OCI-LY3 (cell line): Measurements from ENCODE around the gene CBR1.

ENCODE experiments used
- EZH2phosphoT487 ChIP-seq: fragments of 200-600 bp; shearing (Covaris generic); IDR thresholded peaks from 2 replicates; pipeline ENCODE4 v1.6.1; 2018; ENCODE audit warnings: antibody characterized with exemption, mixed run types, low read depth
- TF ChIP-seq, protein P1 (sequence below): fragments of 200-600, 300-600 bp; sonication (generic); IDR thresholded peaks from 2 replicates; pipeline ENCODE4 v1.5.1; 2014; ENCODE audit warnings: antibody characterized with exemption, low read length, low read depth

GRCh38 chr21:36040389-36040788, 29.4 kb upstream of the CBR1 start:
- TF ChIP-seq, protein P1, sequence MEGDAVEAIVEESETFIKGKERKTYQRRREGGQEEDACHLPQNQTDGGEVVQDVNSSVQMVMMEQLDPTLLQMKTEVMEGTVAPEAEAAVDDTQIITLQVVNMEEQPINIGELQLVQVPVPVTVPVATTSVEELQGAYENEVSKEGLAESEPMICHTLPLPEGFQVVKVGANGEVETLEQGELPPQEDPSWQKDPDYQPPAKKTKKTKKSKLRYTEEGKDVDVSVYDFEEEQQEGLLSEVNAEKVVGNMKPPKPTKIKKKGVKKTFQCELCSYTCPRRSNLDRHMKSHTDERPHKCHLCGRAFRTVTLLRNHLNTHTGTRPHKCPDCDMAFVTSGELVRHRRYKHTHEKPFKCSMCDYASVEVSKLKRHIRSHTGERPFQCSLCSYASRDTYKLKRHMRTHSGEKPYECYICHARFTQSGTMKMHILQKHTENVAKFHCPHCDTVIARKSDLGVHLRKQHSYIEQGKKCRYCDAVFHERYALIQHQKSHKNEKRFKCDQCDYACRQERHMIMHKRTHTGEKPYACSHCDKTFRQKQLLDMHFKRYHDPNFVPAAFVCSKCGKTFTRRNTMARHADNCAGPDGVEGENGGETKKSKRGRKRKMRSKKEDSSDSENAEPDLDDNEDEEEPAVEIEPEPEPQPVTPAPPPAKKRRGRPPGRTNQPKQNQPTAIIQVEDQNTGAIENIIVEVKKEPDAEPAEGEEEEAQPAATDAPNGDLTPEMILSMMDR, result no peak
- no peak for TF ChIP-seq EZH2phosphoT487
